Ovary (tissue), 3 donors: ENCODE results near the gene ZNF93.
"Not testable (repeated sequence)": the region's sequence is repeated elsewhere in the genome, so short reads cannot be mapped to it uniquely, and the experiment has no call there.

Source experiments
- EP300 ChIP-seq: sonication (generic); formaldehyde crosslinking; IDR thresholded peaks from one replicate; pipeline ENCODE4 v1.6.1; 2017; ENCODE audit warnings: antibody characterized with exemption
- TF ChIP-seq, protein P1 (sequence below), 3 donors: fragments of 450-650 bp in 2 of 3; fragments of 200-600 bp in 1 of 3; IDR thresholded peaks; one replicate each; pipeline versions ENCODE4 v1.5.1 to v1.8.0; 2016 to 2022; ENCODE audit warnings: antibody characterized with exemption in 3 of 3, mild to moderate bottlenecking in 1 of 3
- donor health status: DM: no; HTN: no; CAD: no.

- TF ChIP-seq, protein P1, sequence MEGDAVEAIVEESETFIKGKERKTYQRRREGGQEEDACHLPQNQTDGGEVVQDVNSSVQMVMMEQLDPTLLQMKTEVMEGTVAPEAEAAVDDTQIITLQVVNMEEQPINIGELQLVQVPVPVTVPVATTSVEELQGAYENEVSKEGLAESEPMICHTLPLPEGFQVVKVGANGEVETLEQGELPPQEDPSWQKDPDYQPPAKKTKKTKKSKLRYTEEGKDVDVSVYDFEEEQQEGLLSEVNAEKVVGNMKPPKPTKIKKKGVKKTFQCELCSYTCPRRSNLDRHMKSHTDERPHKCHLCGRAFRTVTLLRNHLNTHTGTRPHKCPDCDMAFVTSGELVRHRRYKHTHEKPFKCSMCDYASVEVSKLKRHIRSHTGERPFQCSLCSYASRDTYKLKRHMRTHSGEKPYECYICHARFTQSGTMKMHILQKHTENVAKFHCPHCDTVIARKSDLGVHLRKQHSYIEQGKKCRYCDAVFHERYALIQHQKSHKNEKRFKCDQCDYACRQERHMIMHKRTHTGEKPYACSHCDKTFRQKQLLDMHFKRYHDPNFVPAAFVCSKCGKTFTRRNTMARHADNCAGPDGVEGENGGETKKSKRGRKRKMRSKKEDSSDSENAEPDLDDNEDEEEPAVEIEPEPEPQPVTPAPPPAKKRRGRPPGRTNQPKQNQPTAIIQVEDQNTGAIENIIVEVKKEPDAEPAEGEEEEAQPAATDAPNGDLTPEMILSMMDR (IDR thresholded peaks at IDR 0.05): not testable (repeated sequence)
- not testable (repeated sequence) for TF ChIP-seq EP300
Measured at GRCh38 chr19:19870086-19870485, 30.7 kb upstream of the ZNF93 start.
